Spleen (tissue), 11 donors: Measurements from ENCODE around the gene ZNF467. TPM values are rescaled to one million over a fixed set of nuclear protein-coding genes. Genes with fewer than 3 reads are reported as not detected.
A peak's percentile ranks its signal among the peaks of the same experiment; 100 is the strongest.

Experiments used
- DNase-seq: peaks from one replicate; pipeline ENCODE4 v3.0.0-alpha.2; 2020
- H3K27ac ChIP-seq, 8 donors: fragments of 200-600 bp; sonication (generic) in 7 of 8; 1 replicate in 4 of 8; 2 replicates in 4 of 8; pipeline versions ENCODE4 v1.5.0 to v1.8.0; 2016 to 2021; ENCODE audit warnings: inconsistent platforms in 4 of 8, mild to moderate bottlenecking in 4 of 8, moderate library complexity in 1 of 8
- H3K27me3 ChIP-seq, 7 donors: fragments of 200-600 bp; sonication (generic) in 6 of 7; replicated peaks in 1 of 7; 1 replicate in 4 of 7; 2 replicates in 3 of 7; pipeline versions ENCODE4 v1.5.0 to v1.8.0; 2016 to 2021; ENCODE audit warnings: inconsistent platforms in 3 of 7, mild to moderate bottlenecking in 1 of 7
- H3K36me3 ChIP-seq, 6 donors: fragments of 200-600 bp; sonication (generic) in 5 of 6; 1 replicate in 4 of 6; 2 replicates in 2 of 6; pipeline versions ENCODE4 v1.5.0 to v1.8.0; 2016 to 2021; ENCODE audit warnings: inconsistent platforms in 2 of 6
- H3K4me1 ChIP-seq, 6 donors: fragments of 200-600 bp; sonication (generic) in 5 of 6; 1 replicate in 3 of 6; 2 replicates in 3 of 6; pipeline versions ENCODE4 v1.5.0 to v1.8.0; 2016 to 2021; ENCODE audit warnings: inconsistent platforms in 3 of 6
- H3K4me3 ChIP-seq, 8 donors: fragments of 200-600 bp; sonication (generic) in 7 of 8; 1 replicate in 4 of 8; 2 replicates in 4 of 8; pipeline versions ENCODE4 v1.5.0 to v1.8.0; 2016 to 2021; ENCODE audit warnings: inconsistent platforms in 4 of 8, mild to moderate bottlenecking in 4 of 8, moderate library complexity in 2 of 8
- H3K9me3 ChIP-seq, 8 donors: fragments of 200-600 bp; sonication (generic) in 7 of 8; 1 replicate in 4 of 8; 2 replicates in 4 of 8; pipeline versions ENCODE4 v1.5.0 to v1.8.0; 2016 to 2021; ENCODE audit warnings: inconsistent platforms in 4 of 8
- POLR2A ChIP-seq, 3 donors: fragments of 450-650 bp; IDR thresholded peaks; one replicate each; pipeline ENCODE4 v1.5.1; 2017; ENCODE audit warnings: antibody characterized with exemption in 3 of 3, mild to moderate bottlenecking in 1 of 3
- POLR2AphosphoS5 ChIP-seq, 3 donors: sonication (generic); formaldehyde crosslinking; IDR thresholded peaks; one replicate each; pipeline ENCODE4 v1.5.1; 2017; ENCODE audit warnings: antibody characterized with exemption in 3 of 3
- WGBS, 5 donors: extraction: QIAGEN DNeasy Blood & Tissue Kit in 3 of 5; methylation state at CpG; one replicate each; pipeline versions ENCODE4 v1.1.5 to v1.1.7; 2013 to 2018; 5-methylcytosine and 5-hydroxymethylcytosine counted together
- intact Hi-C: fragments of 100-400 bp; cut with DNase I; formaldehyde crosslinking; loops from one replicate; pipeline ENCODE4 v1.15.0; 2023; ENCODE audit warnings: low total_unique reads
- polyA plus RNA-seq, 3 donors: library from polyadenylated mRNA; stranded (reverse); fragments of 200-250 nt; gene quantifications; one replicate each; pipeline ENCODE4 v1.2.1, GENCODE V29; 2013
- total RNA-seq, 7 donors: library from RNA; depleted of rRNA in 3 of 7; stranded (reverse); fragments of >200 nt in 3 of 7; fragmentation: NEBNext Ultra II Directional in 4 of 7; extraction: Animal tissue kit (Norgen Biotek cat#: 25700) in 4 of 7; gene quantifications; one replicate each; pipeline versions ENCODE4 v1.1.0 to v1.2.1, GENCODE V29; 2016 to 2021
- TF ChIP-seq, protein P1 (sequence below), 11 experiments: fragments of 200-600 bp in 7 of 11; fragments of 450-650 bp in 4 of 11; sonication (generic) in 4 of 11; IDR thresholded peaks in 8 of 11; conservative IDR thresholded peaks in 3 of 11; 1 replicate in 7 of 11; 2 replicates in 4 of 11; pipeline versions ENCODE4 v1.4.0 to v1.8.0; 2016 to 2021; ENCODE audit warnings: antibody characterized with exemption in 11 of 11, inconsistent platforms in 4 of 11, mild to moderate bottlenecking in 1 of 11
- donor health status: healthy with polysubstance abuse.
- donor health status: DM: no; HTN: no; CAD: no; lungs with moderate emphysema.
- donor health status: DM: no; HTN: no; CAD: no.
- donor health status: Bipolar disorder and iron deficiency.
- donor health status: healthy.
- donor health status: DM: no; HTN: no; CAD: no.
- donor health status: DM: yes; HTN: yes; CAD: no.

The ZNF467 gene
- total and polyA plus RNA-seq, 10 donors = 6.0 to 48.5 (median 31.3) TPM

DNA sequence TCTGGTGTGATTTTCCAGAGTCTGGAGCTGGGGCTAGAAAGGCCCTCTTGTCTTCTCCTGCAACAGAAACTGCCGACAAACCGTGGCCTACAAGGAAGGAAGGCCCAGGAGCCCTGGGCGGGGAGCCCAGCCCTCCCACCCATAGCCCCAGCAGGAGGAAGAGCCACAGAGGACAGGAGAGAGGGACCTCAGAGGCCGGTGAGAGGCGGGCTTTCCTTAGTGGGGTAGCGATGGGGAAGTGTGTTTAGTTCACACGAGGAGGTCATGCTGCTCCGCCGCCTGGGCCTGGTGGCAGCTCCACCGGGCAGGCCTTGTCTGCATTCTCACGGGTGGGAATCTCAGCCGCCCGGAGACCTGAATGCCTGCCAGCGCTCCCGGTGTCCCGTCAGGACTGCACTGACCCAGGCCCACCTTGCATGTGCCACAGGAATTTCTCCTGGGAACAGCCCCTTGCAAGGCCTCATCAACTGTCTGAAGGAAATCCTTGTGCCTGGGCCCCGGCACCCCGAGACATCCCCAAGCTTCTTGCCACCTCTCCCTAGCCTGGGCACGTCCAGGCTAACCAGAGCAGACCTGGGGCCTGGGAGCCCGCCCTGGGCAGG, 50.9 kb downstream of the ZNF467 start:
- WGBS, 5 donors = 69 to 90% (median 85%) methylated on average over 6 to 20 of the region's 20 CpGs
- intact Hi-C loops = no loop called here
- DNase-seq = peak; percentile 74
- H3K4me3 ChIP-seq = no peak overlapping the region
- peaks cover 0 to 16% (median 0%) of the 10 kb centered on the region in 6 donors for H3K4me1 ChIP-seq
- H3K27ac ChIP-seq = no peak overlapping the region
- no peak for TF ChIP-seq POLR2A (IDR thresholded peaks at IDR 0.05)
- TF ChIP-seq, protein P1, sequence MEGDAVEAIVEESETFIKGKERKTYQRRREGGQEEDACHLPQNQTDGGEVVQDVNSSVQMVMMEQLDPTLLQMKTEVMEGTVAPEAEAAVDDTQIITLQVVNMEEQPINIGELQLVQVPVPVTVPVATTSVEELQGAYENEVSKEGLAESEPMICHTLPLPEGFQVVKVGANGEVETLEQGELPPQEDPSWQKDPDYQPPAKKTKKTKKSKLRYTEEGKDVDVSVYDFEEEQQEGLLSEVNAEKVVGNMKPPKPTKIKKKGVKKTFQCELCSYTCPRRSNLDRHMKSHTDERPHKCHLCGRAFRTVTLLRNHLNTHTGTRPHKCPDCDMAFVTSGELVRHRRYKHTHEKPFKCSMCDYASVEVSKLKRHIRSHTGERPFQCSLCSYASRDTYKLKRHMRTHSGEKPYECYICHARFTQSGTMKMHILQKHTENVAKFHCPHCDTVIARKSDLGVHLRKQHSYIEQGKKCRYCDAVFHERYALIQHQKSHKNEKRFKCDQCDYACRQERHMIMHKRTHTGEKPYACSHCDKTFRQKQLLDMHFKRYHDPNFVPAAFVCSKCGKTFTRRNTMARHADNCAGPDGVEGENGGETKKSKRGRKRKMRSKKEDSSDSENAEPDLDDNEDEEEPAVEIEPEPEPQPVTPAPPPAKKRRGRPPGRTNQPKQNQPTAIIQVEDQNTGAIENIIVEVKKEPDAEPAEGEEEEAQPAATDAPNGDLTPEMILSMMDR (IDR thresholded peaks at IDR 0.05 in 8 of 11, conservative IDR thresholded peaks at IDR 0.05 in 3 of 11) = no peak
- TF ChIP-seq POLR2AphosphoS5 (IDR thresholded peaks at IDR 0.05) = no peak
- H3K27me3 ChIP-seq = no peaks in the 10 kb centered on the region
- H3K9me3 ChIP-seq = no peaks in the 10 kb centered on the region
- peaks cover 0 to 85% (median 56%) of the 10 kb centered on the region in 6 donors for H3K36me3 ChIP-seq

DNA sequence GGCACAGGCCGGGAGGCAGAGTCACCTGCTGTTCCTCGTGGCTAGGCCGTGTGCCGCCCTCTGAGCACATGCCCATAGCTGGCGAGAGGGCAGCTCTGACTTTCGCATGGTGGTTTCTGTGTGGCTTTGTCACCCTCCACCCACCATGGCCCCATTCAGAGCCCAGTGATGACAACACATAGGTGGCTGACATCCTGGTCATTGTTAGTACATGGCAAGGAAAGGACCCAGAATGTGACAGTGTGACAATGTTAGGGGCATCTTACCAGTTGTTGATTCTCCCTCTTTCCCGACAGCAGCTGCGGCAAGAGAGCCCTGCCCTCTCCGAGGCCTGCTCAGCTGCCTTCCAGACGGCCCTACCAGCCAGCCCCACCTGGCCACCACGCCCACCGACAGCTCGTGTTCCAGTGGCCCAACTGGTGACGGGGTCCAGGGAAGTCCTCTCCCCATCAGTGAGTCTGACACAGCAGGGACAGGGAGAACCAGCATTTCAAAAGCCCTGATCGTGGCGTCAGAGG, 52.2 kb downstream of the ZNF467 start:
- no peak overlapping the region for H3K4me3 ChIP-seq
- H3K27ac ChIP-seq = no peak overlapping the region
- H3K4me1 ChIP-seq = peaks cover 0 to 25% (median under 1%) of the 10 kb centered on the region in 6 donors
- peak; percentile 51 for DNase-seq
- WGBS, 5 donors = 86 to 91% (median 90%) methylated on average over 12 to 16 of the region's 16 CpGs
- TF ChIP-seq POLR2A (IDR thresholded peaks at IDR 0.05) (no peak), POLR2AphosphoS5 (IDR thresholded peaks at IDR 0.05) (no peak)
- TF ChIP-seq, protein P1 (IDR thresholded peaks at IDR 0.05 in 8 of 11, conservative IDR thresholded peaks at IDR 0.05 in 3 of 11) = no peak
- no peaks in the 10 kb centered on the region for H3K9me3 ChIP-seq
- H3K27me3 ChIP-seq = no peaks in the 10 kb centered on the region
- H3K36me3 ChIP-seq = peaks cover 0 to 72% (median 52%) of the 10 kb centered on the region in 6 donors
- intact Hi-C loops = no loop called here

DNA sequence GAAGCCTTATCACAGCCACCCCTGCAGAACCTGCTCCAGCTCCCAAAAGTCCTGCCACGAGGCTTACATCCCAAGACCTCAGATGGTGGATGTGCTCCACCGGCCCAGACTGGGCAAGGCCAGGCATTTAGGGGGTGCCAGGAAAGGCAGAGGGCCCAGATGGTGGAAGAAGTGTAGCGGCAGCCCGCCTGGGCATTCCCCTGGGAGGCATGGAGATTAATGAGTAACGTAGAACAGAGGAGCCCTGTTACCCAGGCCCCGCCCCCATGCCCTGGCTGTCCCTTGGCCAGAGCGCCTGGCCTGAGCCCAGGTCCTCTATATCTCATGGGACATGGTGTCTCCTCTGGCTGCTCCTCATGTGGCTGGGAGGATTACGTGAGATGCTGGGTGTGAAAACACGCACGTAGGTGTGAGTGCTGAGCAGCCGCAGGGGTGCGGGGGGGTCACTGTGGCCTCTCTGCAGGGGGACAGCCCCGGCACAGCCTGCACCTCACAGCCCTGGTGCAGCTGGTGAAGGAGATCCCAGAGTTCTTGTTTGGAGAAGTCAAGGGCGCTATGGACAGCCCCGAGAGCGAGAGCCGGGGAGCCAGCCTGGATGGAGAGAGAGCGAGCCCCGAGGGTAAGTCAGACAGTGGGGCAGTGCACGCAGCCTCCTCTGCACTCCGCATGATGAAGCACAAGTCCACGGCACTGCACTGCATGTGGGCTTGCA, 52.9 kb downstream of the ZNF467 start:
- intact Hi-C loops = no loop called here
- Histone ChIP-seq H3K9me3 (no peaks in the 10 kb centered on the region), H3K4me3 (no peak overlapping the region), H3K36me3 (peaks cover 0 to 66% (median 47%) of the 10 kb centered on the region in 6 donors), H3K27me3 (no peaks in the 10 kb centered on the region), H3K4me1 (peaks cover 2 to 31% (median 6%) of the 10 kb centered on the region in 6 donors), H3K27ac (no peak overlapping the region)
- TF ChIP-seq POLR2AphosphoS5 (IDR thresholded peaks at IDR 0.05) (peak in 2 of 3 donors; percentile 13 to 22), POLR2A (IDR thresholded peaks at IDR 0.05) (no peak)
- TF ChIP-seq, protein P1 (IDR thresholded peaks at IDR 0.05 in 8 of 11, conservative IDR thresholded peaks at IDR 0.05 in 3 of 11) = no peak
- 79 to 89% (median 88%) methylated on average over 17 to 22 of the region's 22 CpGs for WGBS, 5 donors
- DNase-seq = peak; percentile 73

DNA sequence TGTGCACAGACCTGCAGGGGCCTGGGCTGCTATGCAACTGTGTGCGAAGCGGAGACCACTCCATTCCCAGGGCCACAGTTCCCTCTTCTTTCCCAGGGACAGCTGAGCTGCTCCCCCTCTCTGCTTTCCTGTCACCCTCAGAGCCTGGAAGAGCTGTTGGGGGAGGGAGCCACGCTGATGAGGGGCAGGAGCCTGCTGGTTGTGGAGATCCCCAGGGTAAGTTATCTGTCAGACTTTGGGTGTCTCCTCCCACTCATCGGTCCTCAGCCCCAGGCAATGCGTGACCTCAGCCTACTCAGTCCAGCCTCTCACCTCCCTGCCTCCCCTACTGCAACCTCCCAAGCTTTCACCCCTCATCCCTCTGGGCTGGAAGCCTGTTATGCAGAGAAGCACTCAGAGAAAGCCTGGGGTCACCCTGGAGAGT, 53.5 kb downstream of the ZNF467 start:
- H3K27me3 ChIP-seq = no peaks in the 10 kb centered on the region
- WGBS, 5 donors = 57 to 89% (median 77%) methylated on average over 3 to 5 of the region's 5 CpGs
- no peak overlapping the region for H3K27ac ChIP-seq
- H3K36me3 ChIP-seq = peaks cover 0 to 60% (median 42%) of the 10 kb centered on the region in 6 donors
- H3K4me1 ChIP-seq = peaks cover 7 to 37% (median 12%) of the 10 kb centered on the region in 6 donors
- intact Hi-C loops = no loop called here
- no peak for DNase-seq
- H3K4me3 ChIP-seq = no peak overlapping the region
- TF ChIP-seq POLR2AphosphoS5 (IDR thresholded peaks at IDR 0.05) (no peak), POLR2A (IDR thresholded peaks at IDR 0.05) (no peak)
- TF ChIP-seq, protein P1 (IDR thresholded peaks at IDR 0.05 in 8 of 11, conservative IDR thresholded peaks at IDR 0.05 in 3 of 11) = no peak
- no peaks in the 10 kb centered on the region for H3K9me3 ChIP-seq
